Measurements from ENCODE around the gene DALRD3. TPM values are rescaled to one million over a fixed set of nuclear protein-coding genes. Genes with fewer than 3 reads are reported as not detected.

DALRD3 gene, protein sequence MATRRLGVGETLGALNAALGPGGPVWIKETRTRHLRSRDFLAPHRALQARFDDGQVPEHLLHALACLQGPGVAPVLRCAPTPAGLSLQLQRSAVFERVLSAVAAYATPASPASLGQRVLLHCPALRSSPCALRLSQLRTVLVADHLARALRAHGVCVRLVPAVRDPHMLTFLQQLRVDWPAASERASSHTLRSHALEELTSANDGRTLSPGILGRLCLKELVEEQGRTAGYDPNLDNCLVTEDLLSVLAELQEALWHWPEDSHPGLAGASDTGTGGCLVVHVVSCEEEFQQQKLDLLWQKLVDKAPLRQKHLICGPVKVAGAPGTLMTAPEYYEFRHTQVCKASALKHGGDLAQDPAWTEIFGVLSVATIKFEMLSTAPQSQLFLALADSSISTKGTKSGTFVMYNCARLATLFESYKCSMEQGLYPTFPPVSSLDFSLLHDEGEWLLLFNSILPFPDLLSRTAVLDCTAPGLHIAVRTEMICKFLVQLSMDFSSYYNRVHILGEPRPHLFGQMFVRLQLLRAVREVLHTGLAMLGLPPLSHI
- 51.6 and 54.6 TPM in 2 replicates for total RNA-seq (2014; rRNA removed; shearing (Covaris generic))

DNA sequence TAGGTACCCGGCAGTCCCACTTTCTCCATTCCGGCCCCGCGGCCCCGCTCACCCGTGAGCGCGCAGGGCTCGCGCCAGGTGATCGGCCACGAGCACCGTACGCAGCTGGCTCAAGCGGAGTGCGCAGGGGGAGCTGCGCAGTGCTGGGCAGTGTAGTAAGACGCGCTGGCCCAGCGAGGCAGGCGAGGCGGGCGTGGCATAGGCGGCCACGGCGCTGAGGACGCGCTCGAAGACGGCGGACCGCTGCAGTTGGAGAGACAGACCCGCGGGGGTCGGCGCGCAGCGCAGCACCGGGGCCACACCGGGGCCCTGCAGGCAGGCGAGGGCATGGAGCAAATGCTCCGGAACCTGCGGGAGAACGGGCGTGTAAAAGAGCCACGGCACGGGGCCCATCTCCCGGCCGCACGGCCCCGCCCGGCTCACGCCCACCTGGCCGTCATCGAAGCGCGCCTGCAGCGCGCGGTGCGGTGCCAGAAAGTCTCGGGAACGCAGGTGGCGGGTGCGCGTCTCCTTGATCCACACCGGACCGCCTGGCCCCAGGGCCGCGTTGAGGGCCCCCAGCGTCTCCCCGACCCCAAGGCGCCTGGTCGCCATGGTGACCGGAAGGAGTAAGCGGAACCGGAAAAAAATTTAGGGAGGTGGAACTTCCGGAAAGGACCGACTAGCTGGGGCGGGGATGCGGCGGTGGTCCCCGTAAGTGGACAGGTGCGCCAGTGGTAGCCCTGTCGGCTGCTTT, at the start of gene DALRD3:
TSS of gene DALRD3 (minus strand) at position 610 of the 736 bp plus-strand sequence. CDS start at position 594, 16 bp downstream.

DNA sequence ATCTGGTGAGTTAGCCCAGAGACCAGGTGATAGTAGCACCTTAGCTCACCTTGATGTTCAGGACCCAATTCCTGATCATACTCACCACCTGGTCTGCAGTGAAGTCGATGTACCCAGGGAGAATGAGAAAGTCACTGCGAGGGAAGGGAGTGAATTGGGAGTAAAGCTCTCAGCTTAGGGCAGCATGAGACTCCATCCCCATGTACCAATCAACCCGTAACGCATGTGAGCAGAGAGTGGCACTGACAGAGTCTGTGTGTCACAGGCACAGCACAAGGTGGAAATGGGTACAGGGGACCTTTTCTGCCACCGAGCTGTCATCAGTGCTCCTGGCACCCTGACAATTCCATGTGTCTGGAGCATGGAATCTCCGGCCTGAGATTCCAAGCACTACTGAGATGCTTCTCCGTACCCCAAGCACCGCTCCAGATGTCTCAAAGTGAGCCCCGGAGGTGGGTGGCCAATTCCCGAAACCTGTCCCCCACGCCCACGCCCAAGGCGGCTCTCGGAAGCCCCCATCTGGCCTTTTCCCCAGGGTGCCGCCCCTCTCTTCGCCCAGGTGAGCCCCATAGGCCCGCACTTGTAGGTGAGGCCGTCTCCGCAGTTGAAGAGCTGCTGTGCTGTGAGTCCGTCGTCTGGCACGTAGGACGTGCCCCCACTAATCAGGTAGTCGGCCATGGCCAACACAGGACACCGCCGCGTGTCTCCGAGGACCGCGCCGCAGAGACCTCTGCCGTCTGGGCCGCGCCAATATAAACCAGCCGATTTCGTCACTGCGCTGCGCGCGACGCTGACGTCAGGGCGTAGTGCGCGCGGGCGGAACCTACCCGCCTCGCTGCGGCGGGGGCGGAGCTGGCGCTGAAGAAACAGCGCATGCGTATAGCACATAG, 10.5 kb upstream of the DALRD3 start, which contains the start of gene IMPDH2:
TSS of gene IMPDH2 (minus strand) at position 726 of the 890 bp plus-strand sequence. CDS start at position 678, 48 bp downstream.

DNA sequence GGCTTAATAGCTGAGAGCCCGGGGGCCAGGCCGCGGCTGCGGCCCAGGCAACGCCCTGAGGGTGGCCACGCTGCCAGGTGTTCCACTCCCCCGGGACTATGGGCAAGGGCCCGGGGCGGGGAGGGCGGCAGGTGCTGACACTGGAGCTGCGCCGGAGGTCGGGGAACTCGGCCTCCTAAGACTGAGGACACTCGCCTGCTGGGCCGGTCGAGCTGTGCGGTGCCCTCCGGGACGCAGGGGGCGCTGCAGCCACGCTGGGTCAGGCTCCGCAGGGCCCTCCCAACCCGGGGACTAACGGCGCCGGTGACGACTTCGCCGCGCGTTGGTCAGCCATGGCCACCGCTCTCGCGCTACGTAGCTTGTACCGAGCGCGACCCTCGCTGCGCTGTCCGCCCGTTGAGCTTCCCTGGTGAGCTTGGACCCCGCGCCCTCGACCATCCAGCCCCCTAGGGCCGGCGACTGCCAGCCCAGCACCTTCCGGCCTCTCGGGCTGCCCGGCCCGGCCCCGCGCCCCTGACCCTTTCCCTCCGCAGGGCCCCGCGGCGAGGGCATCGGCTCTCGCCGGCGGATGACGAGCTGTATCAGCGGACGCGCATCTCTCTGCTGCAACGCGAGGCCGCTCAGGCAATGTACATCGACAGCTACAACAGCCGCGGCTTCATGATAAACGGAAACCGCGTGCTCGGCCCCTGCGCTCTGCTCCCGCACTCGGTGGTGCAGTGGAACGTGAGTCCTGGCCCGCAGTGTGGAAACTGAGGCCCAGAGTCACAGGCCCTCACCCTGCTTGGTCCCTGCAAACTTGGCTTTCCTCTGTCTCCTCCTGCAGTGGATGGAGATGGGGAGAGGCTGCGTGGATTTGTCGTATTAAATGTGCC, 3.7 kb upstream of the DALRD3 start, which contains the start of gene NDUFAF3:
TSS of gene NDUFAF3 (plus strand) at position 309 of the 875 bp plus-strand sequence. CDS start at position 333, 24 bp downstream.

DNA sequence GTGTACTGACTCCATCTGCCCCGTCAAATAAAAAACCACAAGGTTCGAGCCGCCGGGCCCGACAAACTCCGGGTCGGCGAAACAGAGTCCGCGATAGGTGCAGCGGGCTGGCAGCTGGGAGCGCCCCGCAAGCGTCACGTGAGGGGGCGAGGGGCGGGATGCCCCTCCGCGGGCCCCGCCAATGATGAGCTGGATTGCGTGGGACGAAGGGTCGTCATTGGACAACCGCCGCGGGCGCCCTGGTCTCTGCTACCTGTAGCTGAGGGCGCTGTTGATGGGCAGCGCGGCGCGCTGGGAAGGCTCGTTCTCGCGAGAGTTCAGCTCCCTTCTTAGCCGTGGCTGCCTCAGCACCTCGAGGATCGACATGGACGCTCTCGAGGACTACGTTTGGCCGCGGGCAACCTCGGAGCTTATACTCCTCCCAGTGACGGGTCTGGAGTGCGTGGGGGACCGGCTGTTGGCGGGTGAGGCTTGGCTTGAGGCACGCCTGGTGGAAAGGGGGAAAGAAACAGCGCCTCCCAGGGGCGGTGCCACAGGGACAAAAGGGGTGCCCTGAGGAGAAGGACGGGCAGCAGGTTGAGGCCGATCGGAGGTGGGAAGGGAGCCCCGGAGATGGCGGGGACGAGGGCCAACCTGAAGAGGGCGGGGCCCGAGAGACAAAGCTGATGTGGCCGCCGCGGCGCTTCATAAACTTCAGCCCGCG, 11.2 kb downstream of the DALRD3 start, which contains the start of gene WDR6:
TSS of gene WDR6 (plus strand) at position 324 of the 703 bp plus-strand sequence. CDS start at position 365, 41 bp downstream.

DNA sequence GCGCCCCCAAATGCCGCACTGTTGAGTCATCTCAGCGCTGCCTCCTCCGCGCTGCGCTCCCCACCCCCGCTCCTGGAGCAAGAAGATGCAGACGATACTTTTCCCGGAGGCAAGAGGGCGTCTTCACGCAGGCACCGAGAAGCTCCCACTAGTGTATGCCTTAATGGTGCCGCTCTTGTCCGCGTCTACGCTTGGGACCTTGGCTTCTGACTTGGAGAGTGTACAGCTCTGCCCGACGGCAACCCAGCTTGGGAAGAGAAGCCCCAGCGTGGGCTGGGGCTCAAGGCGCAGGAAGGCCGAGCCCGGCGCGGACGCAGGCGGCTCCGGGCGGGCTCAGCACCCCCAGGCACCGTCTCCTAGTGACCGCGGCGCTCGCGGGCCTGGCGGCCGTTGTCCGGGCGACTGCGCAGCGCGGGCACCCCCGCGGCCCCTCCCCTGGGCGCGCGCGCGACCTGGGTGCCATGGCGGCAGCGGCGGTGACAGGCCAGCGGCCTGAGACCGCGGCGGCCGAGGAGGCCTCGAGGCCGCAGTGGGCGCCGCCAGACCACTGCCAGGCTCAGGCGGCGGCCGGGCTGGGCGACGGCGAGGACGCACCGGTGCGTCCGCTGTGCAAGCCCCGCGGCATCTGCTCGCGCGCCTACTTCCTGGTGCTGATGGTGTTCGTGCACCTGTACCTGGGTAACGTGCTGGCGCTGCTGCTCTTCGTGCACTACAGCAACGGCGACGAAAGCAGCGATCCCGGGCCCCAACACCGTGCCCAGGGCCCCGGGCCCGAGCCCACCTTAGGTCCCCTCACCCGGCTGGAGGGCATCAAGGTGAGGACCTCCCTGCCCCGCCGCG, 28.4 kb downstream of the DALRD3 start, which contains the start of gene P4HTM:
TSS of gene P4HTM (plus strand) at position 446 of the 840 bp plus-strand sequence. CDS start at position 462, 16 bp downstream.

Small RNA genes within 50 kb of the gene (small RNA-seq; reads per million reads assigned to genes)
- gene MIR191 (768 reads per million, percentile 99 among the genes with 10 or more reads in this experiment), gene MIR425 (8.7 reads per million, percentile 88 among the genes with 10 or more reads in this experiment)

Other genes starting within 250 kb of the DALRD3 start
- 37.3 and 43.5 TPM in 2 replicates for gene PRKAR2A, start 170.7 kb downstream of the DALRD3 start, total RNA-seq (2014; rRNA removed; shearing (Covaris generic))
- gene SLC25A20, start 119.7 kb downstream of the DALRD3 start, total RNA-seq (2014; rRNA removed; shearing (Covaris generic)): 14.3 and 19.3 TPM in 2 replicates
- 180 and 214 TPM in 2 replicates for gene ARIH2, start 99.7 kb downstream of the DALRD3 start, total RNA-seq (2014; rRNA removed; shearing (Covaris generic))
- not detected in 2 replicates for gene P4HTM, start 28.3 kb downstream of the DALRD3 start, total RNA-seq (2014; rRNA removed; shearing (Covaris generic))
- gene WDR6, start 11.2 kb downstream of the DALRD3 start, total RNA-seq (2014; rRNA removed; shearing (Covaris generic)): 87.4 and 91.0 TPM in 2 replicates
- 188 and 217 TPM in 2 replicates for gene NDUFAF3, start 3.5 kb upstream of the DALRD3 start, total RNA-seq (2014; rRNA removed; shearing (Covaris generic))
- gene IMPDH2, start 10.8 kb upstream of the DALRD3 start, total RNA-seq (2014; rRNA removed; shearing (Covaris generic)): 821 and 830 TPM in 2 replicates
- gene QRICH1, start 75.5 kb upstream of the DALRD3 start, total RNA-seq (2014; rRNA removed; shearing (Covaris generic)): 59.3 and 90.7 TPM in 2 replicates
- 274 and 318 TPM in 2 replicates for gene QARS1, start 86.2 kb upstream of the DALRD3 start, total RNA-seq (2014; rRNA removed; shearing (Covaris generic))
- 95.6 and 106 TPM in 2 replicates for gene USP19, start 102.2 kb upstream of the DALRD3 start, total RNA-seq (2014; rRNA removed; shearing (Covaris generic))
- gene LAMB2, start 114.5 kb upstream of the DALRD3 start, total RNA-seq (2014; rRNA removed; shearing (Covaris generic)): 264 and 272 TPM in 2 replicates
- gene CCDC71, start 147.8 kb upstream of the DALRD3 start, total RNA-seq (2014; rRNA removed; shearing (Covaris generic)): 35.7 and 39.9 TPM in 2 replicates
- 7.1 and 10.3 TPM in 2 replicates for gene KLHDC8B, start 153.0 kb upstream of the DALRD3 start, total RNA-seq (2014; rRNA removed; shearing (Covaris generic))